ENCODE measurements around the gene CCDC120. TPM values are rescaled to one million over a fixed set of nuclear protein-coding genes. Genes with fewer than 3 reads are reported as not detected.

Gene CCDC120
- total RNA-seq, 1 donor from 2014 or later: 2.0 TPM

DNA sequence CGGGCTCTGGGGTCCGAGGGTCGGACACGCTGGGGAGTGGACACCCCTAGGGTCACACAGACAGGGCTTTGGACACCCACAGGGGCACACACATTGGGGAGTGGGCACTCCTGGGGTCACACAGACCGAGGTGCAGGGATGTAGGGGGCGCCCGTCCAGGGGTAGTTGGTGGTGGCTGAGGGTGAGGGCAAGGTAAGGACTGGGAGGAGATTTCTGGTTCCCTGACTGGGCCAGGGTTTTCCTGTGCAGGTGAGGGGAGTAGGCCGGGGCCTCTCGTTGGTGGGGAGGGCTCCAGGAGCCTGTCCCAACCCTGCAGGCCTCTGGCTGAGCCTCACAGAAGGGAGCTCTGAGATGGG lies 42.8 kb downstream of the CCDC120 start:
- no peak for DNase-seq

DNA sequence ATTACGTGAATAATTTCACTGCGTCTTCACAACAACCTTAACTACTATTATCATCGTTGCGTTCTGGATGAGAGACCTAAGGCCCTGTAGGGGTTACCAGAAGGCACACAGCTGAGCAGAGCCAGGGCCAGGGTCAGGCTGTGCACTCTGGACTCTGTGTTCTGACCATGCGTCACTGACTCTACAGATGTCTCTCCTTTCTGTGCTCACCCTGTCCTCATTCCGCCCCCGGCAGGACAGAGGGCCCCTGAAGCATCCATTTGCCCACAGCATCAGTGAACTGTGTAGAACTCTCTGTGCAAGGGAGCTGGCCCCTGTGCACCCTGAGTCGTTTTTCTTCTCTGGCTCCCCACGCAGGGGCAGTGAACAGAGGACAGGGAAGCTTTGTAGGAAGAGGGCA lies 43.4 kb downstream of the CCDC120 start:
- DNase-seq: no peak

DNA sequence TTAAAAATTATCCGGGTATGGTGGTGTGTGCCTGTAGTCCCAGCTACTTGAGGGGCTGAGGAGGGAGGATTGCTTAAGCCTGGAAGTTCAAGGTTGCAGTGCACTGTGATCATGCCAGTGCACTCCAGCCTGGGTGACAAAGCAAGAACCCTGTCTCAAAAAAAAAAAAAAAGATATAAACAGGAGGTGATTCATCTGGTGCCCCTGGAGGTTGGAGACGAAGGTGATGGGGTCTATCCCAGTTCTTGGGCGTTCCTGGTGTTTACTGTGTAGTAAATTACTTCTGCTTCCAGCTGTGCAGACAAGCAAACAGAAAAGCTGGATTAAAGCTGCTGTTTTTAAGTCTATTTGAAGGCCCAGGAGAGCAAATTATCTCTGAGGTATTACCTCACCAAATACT lies 44.8 kb downstream of the CCDC120 start:
- no peak for DNase-seq

DNA sequence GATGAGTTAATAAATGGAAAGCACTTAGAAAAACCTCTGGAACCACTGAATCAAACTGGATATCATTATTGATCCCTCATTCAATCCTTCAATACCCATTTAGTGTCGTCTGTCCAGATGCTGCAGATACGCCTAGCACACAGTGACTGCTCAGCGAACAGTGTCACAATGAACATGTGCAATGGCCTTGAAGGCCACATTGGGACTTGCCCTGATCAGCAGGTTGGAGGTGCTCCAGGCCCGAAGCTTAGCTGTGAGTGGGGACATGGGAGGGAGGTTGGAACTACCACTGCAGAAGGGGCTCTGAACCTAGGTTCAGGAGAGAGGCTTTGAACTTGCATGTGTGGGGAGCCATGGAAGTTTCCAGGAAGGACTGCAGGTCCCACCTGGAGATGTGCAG lies 47.5 kb downstream of the CCDC120 start:
- no peak for DNase-seq

DNA sequence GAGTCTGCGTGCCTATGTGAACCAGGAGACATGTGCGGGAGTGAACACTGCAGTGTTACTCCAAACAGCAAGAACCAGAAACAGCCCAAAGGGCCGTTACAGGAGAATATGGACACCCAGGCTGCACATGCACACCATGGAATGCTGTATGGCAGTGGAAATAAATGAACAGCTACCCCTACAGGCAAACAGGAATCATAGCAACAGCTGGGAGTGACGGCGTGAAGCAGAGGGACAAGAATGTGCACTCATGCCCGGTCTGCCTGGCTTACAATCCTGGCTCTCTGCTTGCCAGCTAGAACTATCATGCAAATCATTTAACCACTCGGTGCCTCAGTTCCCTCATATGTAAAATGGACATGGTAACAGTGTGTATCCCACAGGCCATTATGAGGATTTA lies 48.1 kb downstream of the CCDC120 start:
- DNase-seq: no peak

DNA sequence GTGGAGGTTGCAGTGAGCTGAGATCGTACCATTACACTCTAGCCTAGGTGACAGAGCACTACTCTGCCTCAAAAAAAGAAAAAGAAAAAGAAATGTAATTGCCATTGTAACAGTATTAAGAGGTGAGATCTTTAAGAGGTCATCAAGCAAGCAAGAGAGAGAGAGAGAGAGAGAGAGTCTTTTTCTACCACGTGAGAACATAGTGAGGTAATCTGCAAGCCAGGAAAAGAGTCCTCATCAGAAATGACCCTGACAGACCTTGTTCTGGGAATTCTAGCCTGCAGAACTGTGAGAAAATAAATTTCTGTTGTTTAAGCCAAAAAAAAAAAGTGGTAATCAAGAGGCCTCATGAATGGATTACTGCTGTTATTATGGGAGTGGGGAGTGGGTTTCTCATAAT lies 49.8 kb downstream of the CCDC120 start:
- no peak for DNase-seq

DNA sequence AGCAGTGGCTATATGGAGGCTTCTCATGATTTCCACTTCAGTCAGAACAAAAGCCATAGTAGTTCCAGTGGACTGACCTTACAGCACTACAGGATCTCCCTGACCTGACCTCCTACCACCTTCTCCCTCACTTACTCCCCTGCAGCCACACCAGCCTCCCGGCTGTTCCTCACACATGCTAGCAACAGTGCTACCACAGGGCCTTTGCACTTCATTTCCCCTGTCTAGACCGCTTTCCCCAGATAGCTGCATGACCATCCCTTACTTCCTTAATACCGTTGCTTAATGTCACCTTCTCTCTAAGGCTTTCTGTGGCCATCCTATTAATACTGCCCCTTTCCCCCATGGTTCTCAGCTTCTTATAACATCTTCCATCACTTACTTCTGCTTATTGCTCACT lies 51.6 kb downstream of the CCDC120 start:
- DNase-seq: no peak

DNA sequence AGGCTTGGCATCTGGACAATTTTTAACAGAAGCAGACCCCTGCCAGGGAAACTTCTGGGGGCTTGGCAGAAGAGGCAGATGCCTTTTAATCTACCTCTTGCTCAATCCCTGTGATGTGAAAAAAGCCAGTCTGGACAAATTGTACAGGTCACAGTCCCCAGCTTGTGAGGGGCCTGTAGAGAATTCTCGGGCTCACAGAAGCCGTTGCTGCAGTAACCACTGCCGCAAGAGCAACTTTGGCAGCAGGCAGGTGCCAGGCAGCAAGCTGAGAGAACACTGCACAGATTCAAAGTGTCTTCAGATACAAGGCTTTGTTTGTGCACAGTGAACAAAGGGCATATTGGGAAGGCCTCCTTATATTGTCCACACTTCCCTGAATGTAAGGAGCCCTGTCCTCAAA lies 53.0 kb downstream of the CCDC120 start:
- DNase-seq: peak; percentile 15

DNA sequence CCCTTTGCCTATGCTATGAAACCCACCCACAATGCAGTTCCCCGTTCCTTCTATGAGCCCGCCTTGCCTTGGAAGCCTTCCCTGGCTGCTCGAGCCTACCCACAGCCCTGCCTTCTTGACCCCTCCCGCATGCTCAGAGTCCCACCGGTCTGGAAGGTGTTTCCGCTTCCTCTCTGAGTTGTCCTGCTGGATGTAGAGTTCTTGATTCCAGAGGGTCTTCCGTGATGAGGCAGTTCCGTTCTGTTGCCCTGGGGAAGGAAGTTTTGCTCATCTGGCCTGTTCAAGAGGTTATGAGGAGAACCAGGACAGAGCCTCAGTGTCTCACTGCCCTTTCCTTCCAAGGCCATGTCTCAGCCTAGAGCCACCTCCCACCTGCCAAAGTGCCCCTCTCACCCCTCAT lies 57.3 kb downstream of the CCDC120 start:
- no peak for DNase-seq

DNA sequence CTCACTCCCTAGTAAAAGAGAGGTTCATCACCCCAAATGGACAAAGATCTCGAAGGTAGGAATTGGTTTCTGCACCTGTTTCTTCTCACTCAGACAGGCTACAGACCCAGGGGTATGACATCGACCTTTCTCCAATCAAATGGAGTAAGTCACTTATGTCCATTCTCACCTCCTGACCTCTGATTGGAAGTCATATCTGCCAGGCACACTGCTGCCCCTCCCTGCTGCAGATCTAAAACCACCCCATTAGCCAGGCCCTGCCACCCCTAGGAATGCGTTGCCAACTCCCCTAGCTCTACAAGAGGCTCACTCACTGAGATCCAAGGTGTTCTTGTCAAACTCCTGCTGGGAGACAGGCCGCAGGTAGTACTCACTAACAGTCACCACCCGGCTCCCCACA lies 57.9 kb downstream of the CCDC120 start:
- DNase-seq: no peak

DNA sequence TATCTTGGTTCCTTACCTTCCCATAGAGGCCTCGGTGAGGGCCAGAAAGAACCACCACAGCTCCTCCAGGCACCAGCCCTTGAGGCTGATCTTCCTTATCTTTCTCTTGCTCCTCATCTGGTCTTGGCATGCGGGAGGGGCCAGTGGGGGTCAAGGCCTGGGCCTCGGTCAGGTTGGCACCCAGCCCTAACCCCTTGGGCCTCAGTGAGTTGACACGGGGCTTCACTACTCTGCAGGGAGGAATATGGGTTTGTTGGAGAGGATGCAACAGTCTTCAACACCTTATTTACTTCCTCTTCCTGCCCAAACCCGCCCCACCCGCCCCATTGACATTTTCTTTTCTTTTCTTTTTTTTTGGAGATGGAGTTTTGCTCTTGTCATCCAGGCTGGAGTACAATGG lies 58.8 kb downstream of the CCDC120 start:
- no peak for DNase-seq

Small RNA genes lying within 50 kb of the gene (small RNA-seq; reads per million reads assigned to genes)
- not detected for gene RNU4-52P

Other genes with a start within 250 kb of the CCDC120 start
- gene ERAS, start 232.5 kb upstream of the CCDC120 start, total RNA-seq: not detected
- 48.7 TPM for gene PCSK1N, start 223.4 kb upstream of the CCDC120 start, total RNA-seq
- gene TIMM17B, start 161.2 kb upstream of the CCDC120 start, total RNA-seq: 27.9 TPM
- 26.8 TPM for gene PQBP1, start 161.1 kb upstream of the CCDC120 start, total RNA-seq
- 8.7 TPM for gene SLC35A2, start 147.4 kb upstream of the CCDC120 start, total RNA-seq
- gene PIM2, start 140.0 kb upstream of the CCDC120 start, total RNA-seq: 10.6 TPM
- gene OTUD5, start 101.4 kb upstream of the CCDC120 start, total RNA-seq: 18.1 TPM
- gene KCND1, start 87.2 kb upstream of the CCDC120 start, total RNA-seq: 1.1 TPM
- 29.9 TPM for gene GRIPAP1, start 56.7 kb upstream of the CCDC120 start, total RNA-seq
- 8.1 TPM for gene TFE3, start 15.6 kb upstream of the CCDC120 start, total RNA-seq
- 3.0 TPM for gene PRAF2, start 15.0 kb downstream of the CCDC120 start, total RNA-seq
- 23.9 TPM for gene WDR45, start 20.9 kb downstream of the CCDC120 start, total RNA-seq
- gene GPKOW, start 64.7 kb downstream of the CCDC120 start, total RNA-seq: 18.2 TPM
- 3.4 TPM for gene MAGIX, start 103.8 kb downstream of the CCDC120 start, total RNA-seq
- gene PLP2, start 112.9 kb downstream of the CCDC120 start, total RNA-seq: 0.62 TPM
- 0.47 TPM for gene PRICKLE3, start 127.4 kb downstream of the CCDC120 start, total RNA-seq
- gene SYP, start 141.2 kb downstream of the CCDC120 start, total RNA-seq: 158 TPM
- gene CACNA1F, start 174.3 kb downstream of the CCDC120 start, total RNA-seq: not detected
- gene CCDC22, start 176.5 kb downstream of the CCDC120 start, total RNA-seq: 5.6 TPM
- gene FOXP3, start 205.7 kb downstream of the CCDC120 start, total RNA-seq: 0.16 TPM
- gene PPP1R3F, start 210.8 kb downstream of the CCDC120 start, total RNA-seq: 12.6 TPM
- gene GAGE10, start 244.6 kb downstream of the CCDC120 start, total RNA-seq: not detected

All from occipital lobe (tissue), 3 donors.